GM12872 (cell line): ENCODE data around the gene SYT12.

Source experiments
- TF ChIP-seq, protein P1 (sequence below): IDR thresholded peaks from 3 replicates; pipeline ENCODE4 v1.5.1; 2011; ENCODE audit warnings: low read depth, mild to moderate bottlenecking, low read length, moderate library complexity; ENCODE audit not compliant: insufficient read depth

Gene SYT12

DNA sequence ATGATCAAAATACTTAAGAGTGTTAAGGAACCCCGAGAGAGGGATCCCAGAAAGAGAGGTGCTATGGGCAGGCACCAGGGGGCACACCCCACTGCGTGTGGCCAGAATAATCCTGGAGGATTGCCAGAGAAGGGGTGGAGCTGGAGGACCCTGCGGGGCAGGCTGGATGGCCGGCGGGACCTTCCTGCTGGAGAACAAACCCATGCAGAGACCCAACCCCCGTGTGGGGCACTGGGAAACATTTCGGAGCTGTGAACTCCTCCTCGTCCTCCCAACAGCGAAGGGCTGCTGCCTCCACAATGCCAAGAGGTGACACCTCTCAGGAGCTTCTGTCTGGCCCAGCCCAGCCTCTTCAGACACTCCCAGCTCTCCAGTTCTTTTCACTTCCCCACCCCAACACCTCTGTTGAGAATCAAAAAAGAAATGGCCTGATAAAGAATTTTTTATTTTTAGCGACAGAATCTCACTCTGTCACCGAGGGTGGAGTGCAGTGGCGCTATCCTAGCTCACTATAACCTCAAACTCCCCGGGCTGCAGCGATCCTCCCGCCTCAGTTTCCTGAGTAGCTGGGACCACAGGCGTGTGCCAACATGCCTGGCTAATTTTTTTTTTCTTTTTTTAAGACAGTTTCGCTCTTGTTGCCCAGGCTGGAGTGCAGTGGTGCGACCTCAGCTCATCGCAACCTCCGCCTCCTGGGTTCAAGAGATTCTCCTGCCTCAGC lies 59.3 kb downstream of the SYT12 start:
- TF ChIP-seq, protein P1, sequence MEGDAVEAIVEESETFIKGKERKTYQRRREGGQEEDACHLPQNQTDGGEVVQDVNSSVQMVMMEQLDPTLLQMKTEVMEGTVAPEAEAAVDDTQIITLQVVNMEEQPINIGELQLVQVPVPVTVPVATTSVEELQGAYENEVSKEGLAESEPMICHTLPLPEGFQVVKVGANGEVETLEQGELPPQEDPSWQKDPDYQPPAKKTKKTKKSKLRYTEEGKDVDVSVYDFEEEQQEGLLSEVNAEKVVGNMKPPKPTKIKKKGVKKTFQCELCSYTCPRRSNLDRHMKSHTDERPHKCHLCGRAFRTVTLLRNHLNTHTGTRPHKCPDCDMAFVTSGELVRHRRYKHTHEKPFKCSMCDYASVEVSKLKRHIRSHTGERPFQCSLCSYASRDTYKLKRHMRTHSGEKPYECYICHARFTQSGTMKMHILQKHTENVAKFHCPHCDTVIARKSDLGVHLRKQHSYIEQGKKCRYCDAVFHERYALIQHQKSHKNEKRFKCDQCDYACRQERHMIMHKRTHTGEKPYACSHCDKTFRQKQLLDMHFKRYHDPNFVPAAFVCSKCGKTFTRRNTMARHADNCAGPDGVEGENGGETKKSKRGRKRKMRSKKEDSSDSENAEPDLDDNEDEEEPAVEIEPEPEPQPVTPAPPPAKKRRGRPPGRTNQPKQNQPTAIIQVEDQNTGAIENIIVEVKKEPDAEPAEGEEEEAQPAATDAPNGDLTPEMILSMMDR, result peak; percentile 40; the same call in 1 of the 3 replicates

DNA sequence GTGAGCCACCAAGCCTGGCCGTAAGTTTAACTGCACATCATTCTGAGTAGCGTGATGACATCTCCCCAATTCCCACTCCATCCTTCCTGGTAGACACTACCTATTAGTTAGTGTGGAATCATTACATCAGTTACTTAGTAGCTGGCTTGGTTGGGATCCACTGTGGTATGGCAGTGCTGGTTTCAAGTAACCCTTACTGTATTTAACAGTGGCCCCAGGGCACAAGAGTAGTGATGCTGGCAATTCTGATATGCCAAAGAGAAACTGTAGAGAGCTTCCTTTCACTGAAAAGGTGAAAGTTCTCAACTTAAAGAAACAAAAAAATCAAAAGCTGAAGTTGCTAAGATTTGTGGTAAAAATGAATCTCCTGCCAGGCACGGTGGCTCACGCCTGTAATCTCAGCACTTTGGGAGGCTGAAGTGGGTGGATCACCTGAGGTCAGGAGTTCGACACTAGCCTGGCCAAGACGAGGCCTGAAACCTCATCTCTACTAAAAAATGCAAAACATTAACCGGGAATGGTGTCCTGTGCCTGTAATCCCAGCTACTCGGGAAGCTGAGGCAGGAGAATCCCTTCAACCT lies 60.9 kb downstream of the SYT12 start:
- TF ChIP-seq, protein P1, result no peak

DNA sequence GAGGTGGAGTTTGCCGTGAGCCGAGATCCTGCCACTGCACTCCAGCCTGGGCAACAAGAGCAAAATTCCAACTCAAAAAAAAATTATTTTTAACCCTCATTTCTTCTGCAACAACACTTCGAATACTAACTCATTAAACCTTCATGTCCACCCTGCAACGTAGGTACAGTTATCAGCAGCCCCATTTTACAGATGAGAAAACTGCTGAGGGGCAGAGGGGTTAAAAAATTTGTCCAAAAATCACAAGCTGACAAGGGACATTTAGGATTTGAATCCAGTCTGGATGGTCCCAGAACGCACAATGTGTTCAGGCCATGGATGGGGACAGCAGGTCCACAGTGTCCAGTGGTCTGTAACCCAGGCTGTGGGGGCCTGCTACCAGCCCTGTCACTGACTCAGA lies 62.7 kb downstream of the SYT12 start:
- TF ChIP-seq, protein P1, result no peak

DNA sequence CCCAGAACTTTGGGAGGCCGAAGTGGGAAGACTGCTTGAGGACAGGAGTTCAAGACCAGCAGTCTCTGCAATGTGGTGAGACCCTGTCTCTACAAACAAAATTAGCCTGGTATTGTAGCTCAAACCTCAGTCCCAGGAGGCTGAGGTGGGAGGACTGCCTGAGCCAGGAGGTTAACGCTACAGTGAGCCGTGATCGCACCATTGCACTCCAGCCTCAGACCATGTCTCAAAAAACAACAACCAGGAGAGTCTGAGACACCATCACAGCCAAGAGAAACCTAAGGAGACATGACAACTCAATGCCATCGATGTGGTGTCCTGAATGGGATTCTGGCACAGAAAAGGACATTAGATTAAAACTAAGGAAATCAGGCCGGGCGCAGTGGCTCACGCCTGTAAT lies 67.8 kb downstream of the SYT12 start:
- TF ChIP-seq, protein P1, result no peak

DNA sequence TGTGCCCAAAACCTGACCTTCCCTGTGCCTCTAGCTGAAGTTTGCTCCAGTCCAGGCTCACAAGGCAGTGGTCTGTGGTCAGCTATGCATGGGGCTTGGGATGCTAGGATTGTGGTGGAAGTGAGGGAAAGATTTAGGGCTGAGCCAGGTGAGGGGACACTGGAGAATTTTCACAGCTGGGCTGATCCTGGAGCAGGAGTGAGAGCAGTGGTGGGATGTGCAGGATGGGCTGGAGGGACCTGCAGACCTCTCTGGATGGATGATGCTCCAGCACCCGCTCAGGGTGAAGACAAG lies 72.2 kb downstream of the SYT12 start:
- TF ChIP-seq, protein P1, result no peak

DNA sequence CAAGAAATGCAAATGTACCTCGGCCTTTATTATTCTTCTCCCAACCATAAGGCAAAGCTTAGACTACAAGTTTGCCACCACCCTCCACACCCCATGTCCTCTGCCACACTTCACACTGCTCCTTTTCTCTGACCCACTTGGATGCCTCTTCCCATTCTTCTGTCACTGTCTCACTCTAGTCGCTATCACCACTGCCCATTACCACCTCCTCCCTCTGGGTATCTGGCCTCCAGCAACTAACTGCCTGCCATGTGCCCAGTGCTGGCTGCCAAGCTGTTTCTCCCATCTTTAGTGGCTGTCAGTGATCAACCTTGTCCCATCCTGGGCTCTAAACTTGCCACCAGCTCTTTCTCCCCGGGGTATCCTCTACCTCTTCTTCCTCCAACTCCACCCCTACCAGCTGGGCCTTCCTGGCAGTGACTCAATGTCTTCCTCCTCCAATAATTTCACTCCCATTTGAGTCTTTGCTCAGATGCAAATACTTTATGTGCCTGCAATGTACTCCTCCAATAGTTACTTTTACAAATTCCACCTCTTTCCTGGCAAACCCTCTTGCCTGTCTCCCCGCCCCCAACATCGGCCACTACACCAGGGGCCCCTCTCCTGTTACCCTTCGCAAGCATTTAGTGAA lies 76.0 kb downstream of the SYT12 start:
- TF ChIP-seq, protein P1, result no peak

DNA sequence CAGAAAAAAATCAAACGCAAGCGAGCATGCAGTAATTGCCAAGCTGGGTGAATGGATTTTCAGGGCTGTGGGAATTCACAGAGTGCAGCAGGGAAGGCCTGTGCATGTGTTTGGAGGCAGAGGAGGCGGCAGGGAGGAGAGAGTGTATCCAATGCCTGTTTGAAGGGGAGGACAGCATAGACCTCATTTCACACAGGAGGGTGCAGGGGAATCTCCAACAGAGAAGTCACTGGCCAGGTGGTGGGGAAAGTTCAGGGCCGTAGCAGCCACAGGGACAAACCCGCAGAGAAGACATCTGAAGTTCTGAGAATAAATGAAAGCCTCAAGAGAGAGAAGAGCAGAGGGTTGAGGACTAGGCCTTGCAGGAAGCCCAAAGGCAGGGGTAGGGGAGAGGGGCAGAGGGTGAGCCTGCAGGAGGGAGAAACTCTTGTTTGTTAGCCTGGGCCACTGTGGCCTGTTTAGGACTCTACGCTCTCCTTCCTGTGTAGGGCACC lies 76.9 kb downstream of the SYT12 start:
- TF ChIP-seq, protein P1, result no peak
